Measurements from ENCODE around the gene ERC2. TPM values are rescaled to one million over a fixed set of nuclear protein-coding genes. Genes with fewer than 3 reads are reported as not detected.

Gene ERC2
- total RNA-seq, 2 donors from 2014 or later: 16.1 to 22.8 TPM

GRCh38 chr3:56001991-56002390 lies 466.3 kb downstream of the ERC2 start:
- Histone ChIP-seq H3K4me3 (ENCODE audit: low read length) (no peak overlapping the region), H3K9ac (ENCODE audit: extremely low read depth, low read length, poor library complexity, severe bottlenecking) (no peak overlapping the region), H3K27ac (ENCODE audit: low read depth, low read length) (no peak overlapping the region), H3K9me3 (ENCODE audit: control insufficient read depth, low read length) (no peaks in the 10 kb centered on the region), H3K36me3 (ENCODE audit: control insufficient read depth, insufficient read depth, low read length) (no peaks in the 10 kb centered on the region), H3K27me3 (ENCODE audit: control insufficient read depth, insufficient read depth, low read length, poor library complexity, severe bottlenecking) (no peaks in the 10 kb centered on the region), H3K4me1 (ENCODE audit: control insufficient read depth, insufficient read depth, low read length) (peaks cover 4% of the 10 kb centered on the region)
- DNase-seq: no peak
- TF ChIP-seq, protein P1, sequence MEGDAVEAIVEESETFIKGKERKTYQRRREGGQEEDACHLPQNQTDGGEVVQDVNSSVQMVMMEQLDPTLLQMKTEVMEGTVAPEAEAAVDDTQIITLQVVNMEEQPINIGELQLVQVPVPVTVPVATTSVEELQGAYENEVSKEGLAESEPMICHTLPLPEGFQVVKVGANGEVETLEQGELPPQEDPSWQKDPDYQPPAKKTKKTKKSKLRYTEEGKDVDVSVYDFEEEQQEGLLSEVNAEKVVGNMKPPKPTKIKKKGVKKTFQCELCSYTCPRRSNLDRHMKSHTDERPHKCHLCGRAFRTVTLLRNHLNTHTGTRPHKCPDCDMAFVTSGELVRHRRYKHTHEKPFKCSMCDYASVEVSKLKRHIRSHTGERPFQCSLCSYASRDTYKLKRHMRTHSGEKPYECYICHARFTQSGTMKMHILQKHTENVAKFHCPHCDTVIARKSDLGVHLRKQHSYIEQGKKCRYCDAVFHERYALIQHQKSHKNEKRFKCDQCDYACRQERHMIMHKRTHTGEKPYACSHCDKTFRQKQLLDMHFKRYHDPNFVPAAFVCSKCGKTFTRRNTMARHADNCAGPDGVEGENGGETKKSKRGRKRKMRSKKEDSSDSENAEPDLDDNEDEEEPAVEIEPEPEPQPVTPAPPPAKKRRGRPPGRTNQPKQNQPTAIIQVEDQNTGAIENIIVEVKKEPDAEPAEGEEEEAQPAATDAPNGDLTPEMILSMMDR (conservative IDR thresholded peaks at IDR 0.05): no peak
- H3K9me3 Mint-ChIP-seq: no peaks in the 10 kb centered on the region
- H3K4me3 Mint-ChIP-seq: no peak overlapping the region
- H3K27ac Mint-ChIP-seq: no peak overlapping the region
- H3K4me1 Mint-ChIP-seq: peaks cover 28% of the 10 kb centered on the region
- H3K36me3 Mint-ChIP-seq (ENCODE audit: low read depth): no peaks in the 10 kb centered on the region
- no peaks in the 10 kb centered on the region for H3K27me3 Mint-ChIP-seq (ENCODE audit: insufficient read depth)

GRCh38 chr3:56001537-56001936 lies 466.7 kb downstream of the ERC2 start:
- Histone ChIP-seq H3K9me3 (ENCODE audit: control insufficient read depth, low read length) (no peaks in the 10 kb centered on the region), H3K9ac (ENCODE audit: extremely low read depth, low read length, poor library complexity, severe bottlenecking) (no peak overlapping the region), H3K4me1 (ENCODE audit: control insufficient read depth, insufficient read depth, low read length) (peaks cover 4% of the 10 kb centered on the region), H3K4me3 (ENCODE audit: low read length) (no peak overlapping the region), H3K27me3 (ENCODE audit: control insufficient read depth, insufficient read depth, low read length, poor library complexity, severe bottlenecking) (no peaks in the 10 kb centered on the region), H3K36me3 (ENCODE audit: control insufficient read depth, insufficient read depth, low read length) (no peaks in the 10 kb centered on the region), H3K27ac (ENCODE audit: low read depth, low read length) (no peak overlapping the region)
- TF ChIP-seq, protein P1 (conservative IDR thresholded peaks at IDR 0.05): no peak
- no peaks in the 10 kb centered on the region for H3K9me3 Mint-ChIP-seq
- WGBS, 2 experiments (ENCODE audit: insufficient coverage in 1 of 2, insufficient read length in 1 of 2): 71 to 86% methylated on average over 2 to 4 of the region's 4 CpGs
- no peak overlapping the region for H3K27ac Mint-ChIP-seq
- H3K36me3 Mint-ChIP-seq (ENCODE audit: low read depth): no peaks in the 10 kb centered on the region
- DNase-seq: no peak
- H3K4me3 Mint-ChIP-seq: no peak overlapping the region
- H3K4me1 Mint-ChIP-seq: peaks cover 28% of the 10 kb centered on the region
- no peaks in the 10 kb centered on the region for H3K27me3 Mint-ChIP-seq (ENCODE audit: insufficient read depth)

GRCh38 chr3:55989366-55989765 lies 478.9 kb downstream of the ERC2 start:
- Histone ChIP-seq H3K4me1 (ENCODE audit: control insufficient read depth, insufficient read depth, low read length) (no peaks in the 10 kb centered on the region), H3K36me3 (ENCODE audit: control insufficient read depth, insufficient read depth, low read length) (no peaks in the 10 kb centered on the region), H3K9ac (ENCODE audit: extremely low read depth, low read length, poor library complexity, severe bottlenecking) (no peak overlapping the region), H3K4me3 (ENCODE audit: low read length) (no peak overlapping the region), H3K9me3 (ENCODE audit: control insufficient read depth, low read length) (no peaks in the 10 kb centered on the region), H3K27ac (ENCODE audit: low read depth, low read length) (no peak overlapping the region), H3K27me3 (ENCODE audit: control insufficient read depth, insufficient read depth, low read length, poor library complexity, severe bottlenecking) (no peaks in the 10 kb centered on the region)
- WGBS, 2 experiments (ENCODE audit: insufficient coverage in 1 of 2, insufficient read length in 1 of 2): 90 to 100% methylated on average over 1 to 2 of the region's 2 CpGs
- H3K4me3 Mint-ChIP-seq: no peak overlapping the region
- no peaks in the 10 kb centered on the region for H3K9me3 Mint-ChIP-seq
- no peaks in the 10 kb centered on the region for H3K27me3 Mint-ChIP-seq (ENCODE audit: insufficient read depth)
- H3K36me3 Mint-ChIP-seq (ENCODE audit: low read depth): no peaks in the 10 kb centered on the region
- TF ChIP-seq, protein P1 (conservative IDR thresholded peaks at IDR 0.05): no peak
- H3K27ac Mint-ChIP-seq: no peak overlapping the region
- no peak for DNase-seq
- peaks cover 21% of the 10 kb centered on the region for H3K4me1 Mint-ChIP-seq
